ENCODE results near the gene RAP1GAP.

RAP1GAP gene

GRCh38 chr1:21624571-21625389 is 44.4 kb downstream of the RAP1GAP start:
- DNase-seq = no peak

- DNase-seq = no peak
These were observed 45.7 kb downstream of the RAP1GAP start for GRCh38 chr1:21623410-21623961.

DNA sequence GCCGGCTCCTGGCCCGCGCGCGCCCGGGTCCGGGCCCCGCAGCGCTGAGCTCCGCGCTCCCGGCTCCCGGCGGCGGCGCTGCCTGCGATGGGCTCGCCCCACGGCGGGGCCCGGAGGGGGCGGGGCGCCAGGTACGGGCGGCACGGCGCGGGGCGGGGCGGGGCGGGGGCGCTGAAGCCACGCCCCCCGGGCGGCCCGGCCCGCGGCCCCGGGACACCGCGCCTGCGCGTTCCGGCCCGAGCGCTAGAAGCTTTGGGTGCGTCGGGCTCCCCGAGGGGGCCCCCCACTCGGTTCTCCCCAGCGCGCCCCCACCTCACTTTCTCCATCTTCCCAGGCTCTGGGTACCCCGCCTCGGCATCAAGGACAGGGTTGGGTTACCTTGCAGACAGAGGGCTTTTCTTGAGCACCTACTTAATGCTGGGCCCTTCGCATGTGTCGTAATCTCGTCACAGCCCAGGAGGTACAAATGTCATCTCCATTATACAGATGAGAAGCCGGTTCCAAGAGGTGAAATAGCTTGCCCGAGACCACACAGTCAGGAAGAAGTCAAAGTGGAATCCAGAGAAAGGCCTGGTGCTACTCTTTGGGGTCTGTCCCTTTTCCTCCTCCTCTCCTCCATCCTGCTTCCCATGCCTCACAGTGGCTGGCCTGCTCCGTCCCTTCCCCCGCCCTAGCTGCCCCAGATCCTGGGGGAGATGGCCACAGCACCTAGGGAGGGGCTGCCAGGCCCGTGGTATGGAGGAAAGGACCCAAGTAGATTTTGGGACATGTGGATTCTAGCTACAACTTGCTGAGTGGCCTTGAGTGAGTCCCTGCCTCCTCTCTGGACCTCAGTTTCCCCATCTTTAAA is 46.5 kb downstream of the RAP1GAP start:
- peak; percentile 21 for DNase-seq

DNA sequence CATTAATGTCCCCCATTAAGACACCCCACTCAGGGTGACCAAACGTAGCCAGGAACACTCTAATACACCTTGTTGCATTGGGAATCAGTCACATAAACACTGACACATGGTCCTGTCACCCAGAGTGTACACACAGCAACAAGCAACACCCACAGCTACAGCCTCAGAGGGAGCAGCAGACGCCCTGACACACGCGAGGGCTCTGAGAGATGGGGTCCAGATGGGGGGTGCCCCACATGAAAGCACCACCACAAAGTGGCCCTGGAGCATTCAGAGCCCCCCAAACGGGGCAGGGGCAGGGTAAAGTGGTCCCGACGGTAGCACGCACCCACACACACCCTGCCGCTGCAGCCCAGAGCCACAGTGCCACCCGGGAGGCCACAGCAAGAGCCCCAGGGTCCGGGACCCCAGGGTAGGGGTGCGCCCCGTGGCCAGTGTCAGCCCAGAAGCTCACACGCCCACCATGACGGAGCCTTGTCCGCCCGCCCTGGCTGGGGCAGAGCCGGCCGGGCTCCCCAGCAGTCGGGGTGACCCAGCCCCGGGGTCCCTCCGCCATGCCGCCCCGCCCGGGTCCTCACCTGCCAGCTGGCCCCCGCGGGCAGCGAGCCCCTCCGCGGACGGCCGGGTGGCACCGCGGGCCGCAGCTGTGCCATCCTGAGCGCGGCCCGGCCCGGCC is 47.3 kb downstream of the RAP1GAP start:
- no peak for DNase-seq

DNA sequence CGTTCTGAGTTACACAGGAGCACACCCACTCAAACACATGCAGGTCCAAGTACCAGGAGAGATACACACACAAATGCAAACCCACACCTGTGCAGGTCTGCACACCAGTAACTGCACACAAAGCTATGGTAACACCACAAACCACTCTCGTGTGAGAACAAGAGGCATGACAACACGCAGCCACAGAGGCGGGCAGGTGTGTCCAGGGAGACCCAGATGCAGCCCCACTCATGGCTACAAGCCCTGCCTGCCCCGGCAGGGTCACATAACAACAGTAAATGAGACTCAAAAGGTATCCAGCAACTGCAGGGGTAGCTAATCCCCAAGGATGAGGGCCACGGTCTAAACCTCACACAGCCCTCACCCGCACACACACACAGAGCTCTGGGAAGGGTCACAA is 48.1 kb downstream of the RAP1GAP start:
- DNase-seq = no peak

GRCh38 chr1:21620496-21620895 is 48.7 kb downstream of the RAP1GAP start:
- DNase-seq = no peak

DNA sequence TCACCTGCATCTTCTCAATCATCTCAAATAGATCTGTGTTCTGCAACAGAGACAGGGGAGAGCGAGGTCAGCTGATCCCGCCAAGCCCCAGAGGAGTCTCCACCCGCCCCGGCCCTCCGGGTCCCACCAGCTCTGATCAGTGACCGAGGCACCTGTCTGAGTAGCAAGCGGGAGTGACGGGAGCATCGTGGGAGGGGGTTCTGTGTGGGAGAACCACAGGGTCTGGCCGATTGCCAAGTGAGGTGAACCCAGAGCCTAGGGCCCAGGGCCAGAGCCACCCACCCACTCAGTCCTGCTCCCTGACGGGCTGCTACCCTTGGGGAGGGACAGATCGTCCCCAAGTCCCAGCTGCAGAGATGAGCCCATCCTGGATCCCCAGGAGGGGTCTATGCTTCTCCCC is 49.1 kb downstream of the RAP1GAP start:
- no peak for DNase-seq

GRCh38 chr1:21619375-21619947 is 49.7 kb downstream of the RAP1GAP start:
- DNase-seq = no peak

DNA sequence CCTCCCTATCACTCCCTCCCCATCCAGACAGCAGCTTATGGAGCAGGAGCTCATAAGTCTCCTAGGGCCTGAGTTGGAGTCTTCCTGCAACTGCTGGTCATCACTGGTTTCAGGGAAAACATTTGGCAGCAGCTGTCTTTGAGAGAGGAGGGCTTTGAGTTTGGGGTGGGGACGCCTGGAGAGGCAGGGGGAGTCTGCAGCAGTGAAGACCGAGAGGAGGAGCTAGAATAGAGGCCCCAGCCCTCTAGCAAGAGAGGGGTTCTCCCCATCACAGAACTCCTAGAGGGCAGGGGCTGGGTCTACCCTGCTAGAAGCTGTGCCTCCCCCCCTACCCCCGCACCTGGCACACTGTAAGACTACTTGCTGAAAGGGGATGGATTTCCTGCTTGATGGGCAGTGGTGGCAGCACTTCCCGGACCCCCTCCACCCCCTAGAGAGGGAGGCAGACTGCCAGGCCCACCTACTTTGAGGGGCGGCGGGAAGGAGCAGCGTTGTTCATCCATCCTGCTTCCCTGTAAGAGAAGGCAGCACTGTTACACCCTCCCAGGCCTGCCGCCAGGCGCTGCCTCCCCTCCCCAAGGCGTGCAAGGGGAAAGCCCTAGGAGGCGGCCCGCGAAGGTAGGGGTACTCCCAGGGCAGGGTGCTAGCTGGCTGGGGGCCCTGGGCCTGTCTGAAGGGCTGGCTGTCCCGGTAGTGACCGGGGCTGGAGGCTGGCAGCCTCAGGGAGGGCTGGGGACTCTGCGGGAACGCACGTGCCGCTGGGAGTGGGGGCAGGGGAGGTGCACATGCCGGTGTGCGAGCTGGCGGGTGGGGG is 50.4 kb downstream of the RAP1GAP start:
- DNase-seq = no peak

DNA sequence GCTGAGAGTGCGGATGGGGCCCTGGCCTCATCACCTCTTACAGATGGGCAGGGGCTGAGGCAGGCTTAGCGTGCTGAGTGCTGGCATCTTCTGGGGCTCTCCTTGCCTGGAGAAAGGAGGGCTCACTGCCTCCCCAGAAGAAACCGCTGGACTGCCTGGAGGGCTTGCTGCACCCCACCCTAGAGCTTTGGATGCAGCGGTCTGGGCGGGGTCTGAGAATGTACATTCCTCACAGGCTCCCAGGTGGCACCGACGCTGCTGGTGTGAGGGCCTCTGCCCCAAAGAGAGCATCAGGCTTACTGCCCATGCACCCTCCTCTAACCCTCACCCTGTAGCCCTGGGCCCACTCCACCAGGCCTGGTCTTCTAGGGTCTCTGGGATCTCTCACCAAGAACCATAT is 51.1 kb downstream of the RAP1GAP start:
- DNase-seq = no peak

DNA sequence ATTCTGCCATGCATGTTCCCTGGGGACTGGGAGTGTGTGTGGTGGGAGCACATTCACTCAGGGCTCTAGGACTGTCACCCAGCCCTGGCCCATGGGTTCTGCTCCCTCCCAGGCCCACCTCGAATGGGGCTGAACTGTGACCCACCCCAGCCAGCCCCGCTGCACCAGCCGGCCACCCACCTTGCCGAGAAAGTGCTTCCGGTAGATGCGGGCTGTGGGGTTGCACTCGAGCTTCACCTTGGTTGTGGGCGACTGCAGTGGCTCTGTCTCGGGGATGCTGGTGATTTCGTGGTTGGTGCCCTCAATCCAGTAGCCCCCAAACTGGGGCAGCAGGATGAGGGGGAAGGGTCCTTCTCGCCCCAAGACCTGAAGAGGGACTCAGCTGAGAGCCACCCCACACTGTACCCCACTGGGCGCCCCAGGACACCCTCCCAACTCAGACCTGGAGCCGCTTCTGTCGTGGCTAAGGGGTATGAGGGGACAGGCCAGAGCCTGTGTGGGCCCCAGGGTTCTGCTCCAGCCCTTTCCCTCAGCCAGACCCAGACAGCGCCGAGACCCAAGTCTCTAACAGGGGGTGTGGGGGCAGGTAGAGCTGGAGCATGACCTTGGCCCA is 51.9 kb downstream of the RAP1GAP start:
- DNase-seq = no peak

DNA sequence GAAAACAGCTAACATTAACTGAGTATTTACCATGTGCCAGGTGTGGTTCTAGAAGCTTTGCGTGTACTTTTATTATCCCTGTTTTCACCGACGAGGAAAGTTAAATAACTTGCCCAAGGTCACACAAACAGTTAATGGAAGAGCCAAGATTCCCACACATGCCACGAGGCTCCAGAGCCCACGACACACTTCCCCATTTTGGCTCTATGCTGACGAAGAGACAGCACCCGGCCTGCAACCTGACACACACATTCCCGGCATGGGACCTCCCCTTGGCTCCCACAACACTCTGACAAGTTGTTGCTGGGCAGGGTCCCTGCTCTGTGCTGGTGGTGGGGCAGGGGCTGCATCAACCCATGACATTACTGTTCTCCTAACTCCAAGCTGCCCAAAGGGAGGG is 52.8 kb downstream of the RAP1GAP start:
- no peak for DNase-seq

GRCh38 chr1:21614419-21615115 is 54.6 kb downstream of the RAP1GAP start:
- no peak for DNase-seq

- DNase-seq = no peak
These were observed 55.9 kb downstream of the RAP1GAP start for GRCh38 chr1:21613072-21613867.

DNA sequence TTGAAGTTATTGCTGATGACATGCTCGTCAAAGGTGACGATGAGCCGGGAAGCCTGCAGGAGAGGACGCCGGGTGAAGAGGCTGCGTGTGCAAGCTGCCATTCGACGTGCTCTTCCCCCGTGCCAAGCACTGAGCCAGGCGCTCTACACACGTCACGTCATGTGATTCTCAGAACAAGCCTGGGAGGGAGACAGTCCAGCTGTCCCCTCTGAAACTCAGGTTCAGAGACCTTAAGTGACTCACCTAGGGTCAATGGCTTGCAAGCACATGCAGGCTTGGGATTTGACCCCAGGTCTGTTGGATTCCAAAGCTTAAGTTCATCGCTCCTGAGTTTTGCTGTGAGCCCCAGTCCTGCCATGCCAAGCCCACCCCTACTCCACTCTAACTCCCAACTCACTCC is 57.1 kb downstream of the RAP1GAP start:
- no peak for DNase-seq

DNA sequence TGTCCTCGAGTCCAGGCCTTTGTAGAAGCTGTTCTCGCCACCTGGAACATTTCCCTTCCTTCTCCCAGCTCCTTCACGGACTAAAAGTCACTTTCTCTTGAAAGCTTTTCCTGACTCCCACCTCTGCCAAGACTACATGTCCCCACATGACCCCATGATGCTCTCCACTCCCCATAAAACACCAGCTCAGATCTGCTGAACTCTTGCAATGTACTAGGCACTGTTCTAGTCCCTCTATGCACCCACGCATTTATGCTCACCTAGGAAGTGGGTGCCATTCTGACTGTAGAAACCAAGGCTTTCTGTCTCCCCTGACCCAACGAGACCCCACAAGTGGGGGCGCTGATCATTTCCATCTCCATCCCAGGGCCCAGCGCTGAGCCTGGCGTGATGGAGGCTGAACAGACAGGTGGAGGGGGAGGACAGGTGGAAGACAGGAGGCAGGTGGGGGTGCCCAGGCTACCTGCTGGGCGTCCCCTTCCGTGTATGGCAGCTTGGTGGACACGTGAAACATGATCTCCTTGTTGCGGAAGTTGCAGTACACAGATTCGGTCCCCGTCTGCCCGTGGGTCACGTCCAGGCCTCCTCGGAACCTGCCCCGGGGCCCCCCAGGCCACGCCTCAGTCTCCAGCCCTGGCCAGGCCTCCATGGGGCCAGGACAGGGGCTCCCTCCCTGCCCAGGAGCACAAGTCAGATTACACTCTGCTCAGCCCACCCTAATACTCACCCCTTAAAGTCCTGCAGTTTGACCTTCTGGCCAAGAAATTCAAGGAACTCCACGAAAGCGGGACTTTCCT is 58.0 kb downstream of the RAP1GAP start:
- no peak for DNase-seq

DNA sequence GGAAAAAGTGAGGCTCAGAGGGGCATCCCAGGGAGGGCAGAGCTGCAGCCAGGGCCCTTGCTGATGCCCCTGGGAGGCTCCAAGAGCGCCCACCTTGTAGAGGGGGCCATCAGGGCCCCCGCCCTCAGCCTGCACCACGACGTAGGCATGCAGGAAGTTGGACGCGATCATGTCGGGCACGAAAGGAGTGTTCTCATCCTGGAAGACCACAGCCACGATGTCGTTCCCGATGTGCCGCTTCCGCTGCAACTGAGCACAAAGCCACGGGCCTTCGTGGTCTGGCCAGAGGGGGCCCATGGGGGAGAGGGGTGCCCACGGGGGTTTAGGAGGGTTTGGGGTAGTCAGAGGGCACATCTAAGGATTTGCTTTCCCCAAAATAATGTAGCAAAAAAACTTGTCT is 59.1 kb downstream of the RAP1GAP start:
- no peak for DNase-seq

DNA sequence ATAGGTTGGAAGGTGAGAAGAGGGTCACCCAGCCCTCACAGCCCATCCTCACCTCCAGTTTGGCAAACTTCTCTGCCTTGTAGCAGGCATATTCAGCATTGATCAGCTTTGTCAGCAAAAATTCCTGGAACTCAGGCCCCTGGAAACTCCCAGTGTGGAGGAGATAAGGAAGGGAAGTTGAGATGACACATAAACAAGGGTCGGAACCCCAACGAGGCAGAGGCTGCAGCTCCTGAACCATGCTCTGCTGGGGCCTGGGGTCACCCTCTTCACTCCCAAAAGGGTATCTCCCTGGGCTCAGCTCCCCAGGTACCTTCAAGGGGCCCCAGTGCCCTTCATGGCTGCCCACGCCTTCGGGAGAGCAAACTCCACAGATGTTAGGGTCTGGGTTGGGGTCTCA is 60.4 kb downstream of the RAP1GAP start:
- DNase-seq = no peak
